GM18499 (cell line): Measurements from ENCODE around the gene MTUS2.

Source experiments
- ATAC-seq: cut with Tn5 transposase; IDR thresholded peaks from one replicate; pipeline ENCODE4 v1.9.1; 2021; ENCODE audit warnings: moderate number of reproducible peaks; ENCODE audit not compliant: insufficient read depth, unreplicated experiment

Gene MTUS2

GRCh38 chr13:29020314-29020713 is 200.2 kb downstream of the MTUS2 start:
- no peak for ATAC-seq

DNA sequence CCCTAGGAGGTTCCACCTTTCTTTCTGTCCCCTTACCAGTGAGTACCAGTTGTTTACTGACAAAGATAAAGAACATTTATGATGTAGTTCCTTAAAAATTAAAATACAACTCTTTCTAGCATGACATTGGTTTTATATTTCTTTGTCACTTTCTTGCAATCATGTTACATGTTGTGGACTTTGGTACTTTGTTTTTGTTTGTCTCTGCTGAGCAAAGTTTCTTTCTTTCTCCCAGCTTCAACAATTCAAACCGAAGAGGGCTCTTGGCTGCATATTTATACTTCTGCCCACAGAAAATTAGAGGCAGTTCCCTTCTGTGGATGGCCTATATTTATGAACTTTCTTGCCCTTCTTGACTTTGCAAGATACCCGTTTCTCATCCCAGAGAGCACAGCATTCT is 201.2 kb downstream of the MTUS2 start:
- no peak for ATAC-seq

- ATAC-seq: no peak
Observed at GRCh38 chr13:29021717-29022116, 201.6 kb downstream of the MTUS2 start.

- ATAC-seq: no peak
Observed at GRCh38 chr13:29022410-29022809, 202.3 kb downstream of the MTUS2 start.

DNA sequence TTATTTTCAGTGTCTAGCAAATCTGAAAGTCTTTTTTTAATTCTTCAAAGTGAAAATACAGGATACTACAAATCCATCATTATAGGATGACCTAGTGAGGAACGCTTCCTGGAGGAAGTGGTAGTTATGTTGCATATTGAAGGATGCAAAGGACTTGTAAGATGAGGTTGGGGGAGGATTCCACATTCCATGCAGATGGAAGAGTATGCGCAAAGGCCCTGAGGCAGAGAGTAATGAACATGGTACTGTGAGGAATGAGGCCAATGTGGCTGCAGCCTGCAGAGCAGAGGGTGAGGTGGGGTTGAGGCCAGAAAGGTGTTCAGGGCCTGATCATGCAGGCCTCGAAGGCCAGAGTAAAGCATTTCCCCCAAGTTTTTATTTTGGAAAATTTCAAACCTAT is 202.8 kb downstream of the MTUS2 start:
- no peak for ATAC-seq

DNA sequence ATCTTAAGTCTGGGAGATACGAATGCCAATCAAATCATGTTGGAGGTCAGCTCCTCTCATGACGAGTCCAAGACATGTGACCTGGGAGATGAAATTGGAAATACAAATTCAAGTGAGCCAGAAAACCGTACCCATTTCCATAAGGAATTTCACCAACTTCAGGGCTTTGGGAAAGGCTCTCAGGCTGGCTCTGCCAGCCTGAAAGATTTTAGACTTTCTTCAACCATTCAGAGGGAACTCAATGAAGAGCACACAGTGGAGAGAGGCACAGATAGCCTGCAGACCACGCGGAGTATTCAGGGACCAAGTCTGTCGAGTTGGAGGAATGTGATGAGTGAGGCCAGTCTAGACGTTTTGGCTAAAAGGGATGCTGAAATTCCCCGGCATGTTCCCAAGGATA is 204.6 kb downstream of the MTUS2 start:
- no peak for ATAC-seq

DNA sequence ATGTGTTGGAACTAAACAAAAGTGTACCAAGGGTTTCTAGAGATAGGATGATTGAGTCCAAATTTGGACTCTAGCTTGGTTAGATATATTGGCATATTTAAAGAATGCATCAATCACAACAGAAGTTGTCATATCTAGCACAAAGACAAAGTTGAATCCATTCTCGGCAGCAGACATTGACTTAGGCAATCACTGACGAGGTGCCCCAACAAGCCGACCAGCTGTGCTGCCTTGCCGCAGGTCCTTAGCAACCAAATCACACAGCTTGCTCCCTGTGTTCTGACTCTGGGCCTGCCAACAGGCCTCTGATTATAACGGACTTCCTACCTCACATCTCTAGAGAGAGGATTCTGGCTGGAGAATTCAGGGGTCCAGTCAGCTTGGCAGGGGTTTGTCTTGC is 208.7 kb downstream of the MTUS2 start:
- ATAC-seq: no peak

DNA sequence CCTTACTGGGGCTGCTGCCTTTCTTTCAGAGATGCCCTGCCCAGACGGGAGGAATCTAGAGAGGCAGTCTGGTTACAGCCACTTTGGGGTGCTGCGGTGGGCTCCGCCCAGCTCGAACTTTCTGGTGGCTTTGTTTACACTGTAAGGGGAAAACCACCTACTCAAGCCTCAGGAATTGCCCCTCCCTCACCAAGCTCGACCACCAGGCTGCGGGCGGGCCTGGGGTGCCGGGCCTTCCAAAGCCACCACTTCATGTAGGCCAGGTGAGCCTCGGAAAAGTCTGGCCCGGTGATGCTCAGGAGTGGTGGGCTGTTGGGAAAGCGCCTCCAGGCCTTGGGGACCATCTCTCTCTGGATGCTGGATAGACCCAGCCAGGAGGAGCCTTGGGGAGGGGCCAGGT is 218.6 kb downstream of the MTUS2 start:
- no peak for ATAC-seq

- ATAC-seq: no peak
Observed at GRCh38 chr13:29039212-29039611, 219.1 kb downstream of the MTUS2 start.

DNA sequence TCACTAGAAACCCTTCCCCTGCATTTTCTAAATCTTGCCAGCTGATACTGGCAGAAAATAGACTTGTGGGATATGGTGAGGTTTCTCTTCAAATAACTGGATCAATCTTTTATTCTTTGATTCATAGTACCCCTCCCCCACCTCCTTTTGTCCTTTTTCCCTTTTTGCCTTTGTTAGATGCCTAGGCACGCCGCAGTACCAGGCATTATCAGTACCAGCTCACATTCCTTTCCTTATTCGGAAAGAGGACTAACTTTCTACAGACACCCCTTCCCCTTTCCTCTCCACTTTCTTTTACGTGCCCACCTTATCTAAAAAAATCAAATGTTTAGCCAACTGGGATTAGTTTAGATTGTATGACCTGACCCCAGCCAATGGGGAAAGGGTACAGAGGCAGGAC is 226.4 kb downstream of the MTUS2 start:
- ATAC-seq: no peak

DNA sequence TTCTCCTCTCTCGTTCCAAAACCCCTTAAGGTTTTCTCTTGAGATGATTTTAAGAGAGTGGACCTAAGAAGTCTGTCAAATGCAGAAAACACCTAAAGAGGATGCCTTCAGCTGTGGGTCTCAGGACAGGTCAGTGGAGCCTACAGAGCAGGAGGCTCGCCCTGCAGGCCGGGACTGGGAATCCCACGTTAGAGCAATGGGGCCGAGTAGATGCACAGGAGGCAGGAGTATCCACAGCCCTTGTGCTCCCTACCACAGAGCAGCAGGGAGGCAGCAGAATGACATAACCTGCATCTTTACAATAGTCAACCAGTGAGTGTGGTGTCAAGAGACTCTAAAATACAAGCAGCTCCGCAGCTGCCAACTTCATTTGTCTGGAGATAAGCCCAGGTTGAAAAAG is 229.4 kb downstream of the MTUS2 start:
- ATAC-seq: no peak

- ATAC-seq: no peak
Observed at GRCh38 chr13:29050719-29051118, 230.6 kb downstream of the MTUS2 start.

- ATAC-seq: no peak
Observed at GRCh38 chr13:29059800-29060199, 239.7 kb downstream of the MTUS2 start.

GRCh38 chr13:29065142-29065541 is 245.0 kb downstream of the MTUS2 start:
- no peak for ATAC-seq

- ATAC-seq: no peak
Observed at GRCh38 chr13:29067306-29067945, 247.3 kb downstream of the MTUS2 start.

DNA sequence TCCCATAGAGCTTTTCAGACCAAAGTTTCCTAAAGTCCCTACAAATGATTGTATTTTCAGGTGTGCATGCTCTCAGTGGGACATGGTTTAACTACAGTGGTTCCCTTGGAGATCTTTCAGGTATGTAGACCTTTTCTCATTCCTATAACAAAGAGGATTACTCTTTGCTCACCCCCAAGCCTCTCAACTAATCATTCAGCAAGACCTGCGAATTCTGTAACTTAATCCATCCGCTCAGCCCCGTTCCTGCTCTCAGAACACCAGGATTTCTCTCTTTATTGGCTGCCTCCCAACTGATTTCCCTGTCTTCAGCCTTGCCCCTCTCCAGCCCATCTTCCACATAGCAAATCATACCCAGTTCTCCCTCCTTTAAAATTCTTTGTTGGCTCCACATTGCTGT is 253.6 kb downstream of the MTUS2 start:
- ATAC-seq: no peak

DNA sequence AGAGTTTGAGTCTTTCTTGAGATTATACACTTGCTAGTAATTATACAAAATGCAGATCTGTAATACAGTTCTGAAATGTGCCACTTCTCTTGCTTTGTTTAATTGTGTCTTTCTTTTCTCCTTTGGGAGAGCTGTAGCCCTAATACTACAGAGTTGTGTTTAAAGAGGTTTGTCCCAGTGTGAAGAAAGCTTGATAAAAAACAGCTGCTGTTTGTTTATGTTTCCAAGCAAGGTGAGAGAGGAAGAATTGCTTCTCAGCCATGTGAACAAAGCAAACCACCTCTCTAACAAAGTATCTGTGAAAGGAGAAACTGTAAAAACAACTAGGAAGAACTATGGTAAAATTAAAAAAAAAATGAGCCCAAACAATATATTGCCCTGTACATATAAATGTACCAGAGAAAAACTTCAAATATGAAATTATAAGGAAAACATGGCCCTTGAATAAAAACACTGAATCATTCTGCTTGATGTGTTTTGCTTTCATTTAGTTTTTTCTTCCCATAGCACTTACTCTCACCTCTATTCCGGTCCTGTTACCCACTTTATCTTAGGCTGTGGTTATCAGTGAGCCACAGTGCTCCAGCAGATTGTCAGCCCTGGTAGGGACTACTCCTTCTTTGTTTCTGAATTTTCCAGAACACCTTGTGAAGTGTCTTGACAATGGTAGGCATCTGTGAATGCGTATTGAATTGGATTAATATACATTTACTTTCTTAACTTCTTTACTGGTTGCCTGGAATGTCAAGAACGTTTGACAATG is 257.1 kb downstream of the MTUS2 start:
- no peak for ATAC-seq

DNA sequence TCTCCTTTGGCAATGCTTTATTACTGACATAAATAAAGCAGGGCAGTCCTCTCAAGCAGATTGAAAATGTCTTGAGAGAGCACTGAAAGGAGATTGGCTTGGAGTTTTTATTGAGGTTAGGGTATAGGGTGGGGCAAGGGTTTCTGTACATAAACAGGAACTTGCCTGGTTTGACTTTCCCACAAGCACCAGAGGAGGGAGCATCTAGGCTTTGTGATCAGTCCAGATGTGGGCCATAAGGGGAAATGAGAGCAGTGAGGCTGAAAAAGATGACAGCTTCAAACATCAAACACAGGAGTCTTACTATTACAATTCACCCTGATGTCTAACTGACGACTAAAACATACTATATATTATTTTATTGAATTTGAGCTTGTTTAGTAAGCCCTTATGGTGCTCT is 260.9 kb downstream of the MTUS2 start:
- no peak for ATAC-seq

DNA sequence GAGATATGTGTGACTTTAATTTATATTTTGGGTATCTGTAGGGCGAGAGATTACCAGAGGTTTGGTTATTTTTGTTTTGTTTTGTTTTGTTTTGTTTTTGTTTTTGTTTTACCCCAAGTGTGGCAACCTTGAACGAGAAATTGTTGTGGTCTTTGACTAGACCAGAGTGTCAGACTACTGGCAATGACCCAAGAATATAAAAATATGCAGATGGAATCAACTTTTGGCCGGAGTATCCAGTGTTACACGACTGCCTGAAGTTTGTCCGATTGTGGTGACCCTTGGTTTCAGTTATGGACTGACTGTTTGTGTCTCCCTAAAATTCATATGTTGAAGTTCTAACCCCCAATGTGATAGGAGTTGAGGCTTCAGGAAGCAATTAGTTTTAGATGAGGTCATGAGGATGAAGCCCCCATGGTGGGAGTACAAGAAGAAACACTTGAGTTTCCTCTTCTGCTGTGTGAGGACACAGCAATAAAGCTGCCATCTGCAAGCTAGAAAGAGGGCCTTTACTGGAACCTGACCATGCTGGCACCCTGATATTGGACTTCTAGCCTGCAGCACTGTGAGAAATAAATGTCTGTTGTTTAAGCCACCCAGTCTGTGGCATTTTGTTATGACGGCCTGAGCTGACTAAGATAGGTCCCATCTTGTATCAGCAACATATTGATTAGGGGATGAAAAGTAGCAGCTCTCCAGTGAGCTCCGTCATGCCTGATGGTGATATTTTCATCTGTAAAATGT is 261.7 kb downstream of the MTUS2 start:
- ATAC-seq: no peak

DNA sequence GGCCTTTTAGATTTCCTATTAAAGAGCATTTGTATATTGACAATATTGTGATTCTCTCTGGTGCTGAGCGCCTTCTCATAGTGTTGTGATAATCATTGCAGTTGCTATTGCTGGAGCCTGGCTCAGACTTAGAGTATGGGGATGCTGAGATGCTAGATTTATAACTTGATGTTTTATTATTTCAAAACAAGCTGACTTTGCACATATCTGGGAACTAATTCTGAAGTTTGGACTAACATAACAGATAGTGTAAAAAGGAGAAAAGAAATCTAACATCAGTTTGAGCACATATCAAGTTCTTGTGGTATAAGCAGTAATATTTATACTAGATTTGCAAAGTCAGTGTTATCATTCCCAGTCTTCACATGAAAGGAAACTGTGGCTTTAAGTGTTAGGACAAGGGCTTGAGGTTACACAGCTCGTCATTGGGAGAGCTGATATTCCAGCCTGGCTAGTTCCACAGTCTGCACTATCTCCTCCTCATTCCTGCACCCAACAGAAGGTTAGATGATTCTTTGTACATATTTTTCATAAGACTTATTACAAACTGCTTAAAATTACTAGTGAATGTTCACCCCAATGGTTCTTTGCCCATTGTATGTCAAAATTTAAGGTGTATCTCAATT is 279.8 kb downstream of the MTUS2 start:
- ATAC-seq: no peak

DNA sequence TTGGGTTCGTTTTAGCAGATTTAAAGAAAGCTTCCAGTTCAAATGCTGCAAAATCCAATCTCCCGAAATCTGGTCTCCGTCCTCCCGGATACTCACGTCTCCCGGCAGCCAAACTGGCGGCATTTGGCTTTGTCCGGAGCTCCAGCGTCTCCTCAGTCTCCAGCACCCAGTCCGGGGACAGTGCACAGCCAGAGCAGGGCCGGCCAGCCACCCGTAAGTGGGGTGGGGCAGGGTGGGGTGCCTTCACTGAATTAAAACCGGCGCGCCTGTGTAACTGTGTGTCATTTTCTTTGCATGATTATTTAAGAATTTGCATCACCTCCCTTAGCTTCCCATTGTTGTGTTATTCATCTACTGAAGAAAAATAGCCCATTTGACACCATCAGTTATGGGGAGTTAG is 280.6 kb downstream of the MTUS2 start:
- ATAC-seq: no peak
